ENCODE results near the gene KCNJ11. TPM values are rescaled to one million over a fixed set of nuclear protein-coding genes. Genes with fewer than 3 reads are reported as not detected.

KCNJ11 gene
- total and polyA plus RNA-seq, 8 donors, result 1.5 to 22.9 (median 7.2) TPM; not detected in 1

DNA sequence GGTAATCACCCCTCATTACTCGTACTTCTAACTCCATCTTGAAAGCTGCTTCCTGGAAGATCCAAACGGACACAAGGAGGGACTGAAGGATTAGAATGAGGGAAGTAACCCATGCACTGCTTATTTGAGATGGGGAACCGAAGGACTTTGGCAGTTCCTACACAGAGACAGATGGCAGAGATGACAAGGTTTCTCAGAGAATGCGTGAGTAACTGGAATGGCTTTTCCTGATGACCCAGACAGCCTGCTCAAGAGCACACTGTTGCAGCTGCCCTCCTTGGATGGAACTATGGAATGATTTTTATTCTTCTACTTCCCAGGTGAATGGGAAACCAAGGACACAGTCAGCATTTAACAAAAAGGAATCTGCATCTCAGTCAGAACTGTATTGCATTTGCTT is 7.3 kb downstream of the KCNJ11 start:
- H3K27me3 ChIP-seq, result no peaks in the 10 kb centered on the region
- H3K9me3 ChIP-seq, result no peaks in the 10 kb centered on the region
- TF ChIP-seq CTCF (IDR thresholded peaks at IDR 0.05) (no peak), POLR2A (IDR thresholded peaks at IDR 0.05) (no peak), EP300 (IDR thresholded peaks at IDR 0.05) (no peak), POLR2AphosphoS5 (IDR thresholded peaks at IDR 0.05) (no peak)
- DNase-seq, result no peak
- H3K4me1 ChIP-seq, result peaks cover 0 to 9% (median under 1%) of the 10 kb centered on the region in 4 donors
- H3K36me3 ChIP-seq, result peaks cover 0 to 16% (median 12%) of the 10 kb centered on the region in 4 donors
- no peak overlapping the region for H3K4me3 ChIP-seq
- intact Hi-C loops (cut with DNase I; ENCODE audit: low total_unique reads), result no loop called here
- 73 to 86% (median 82%) methylated on average over 4 of the region's 4 CpGs for WGBS, 5 donors
- no peak overlapping the region for H3K27ac ChIP-seq

GRCh38 chr11:17379383-17380180 is 8.9 kb downstream of the KCNJ11 start:
- TF ChIP-seq POLR2AphosphoS5 (IDR thresholded peaks at IDR 0.05) (no peak), EP300 (IDR thresholded peaks at IDR 0.05) (no peak), CTCF (IDR thresholded peaks at IDR 0.05) (no peak), POLR2A (IDR thresholded peaks at IDR 0.05) (no peak)
- whole genome bisulfite sequencing, 5 donors, result 82 to 88% (median 85%) methylated on average over 7 of the region's 7 CpGs
- Histone ChIP-seq H3K36me3 (peaks cover 0 to 31% (median 15%) of the 10 kb centered on the region in 4 donors), H3K9me3 (peaks cover 0 to under 1% (median 0%) of the 10 kb centered on the region in 4 donors), H3K4me3 (no peak overlapping the region), H3K4me1 (no peaks in the 10 kb centered on the region), H3K27ac (no peak overlapping the region), H3K27me3 (no peaks in the 10 kb centered on the region)
- no peak for DNase-seq
- intact Hi-C loops (cut with DNase I; ENCODE audit: low total_unique reads), result no loop called here

DNA sequence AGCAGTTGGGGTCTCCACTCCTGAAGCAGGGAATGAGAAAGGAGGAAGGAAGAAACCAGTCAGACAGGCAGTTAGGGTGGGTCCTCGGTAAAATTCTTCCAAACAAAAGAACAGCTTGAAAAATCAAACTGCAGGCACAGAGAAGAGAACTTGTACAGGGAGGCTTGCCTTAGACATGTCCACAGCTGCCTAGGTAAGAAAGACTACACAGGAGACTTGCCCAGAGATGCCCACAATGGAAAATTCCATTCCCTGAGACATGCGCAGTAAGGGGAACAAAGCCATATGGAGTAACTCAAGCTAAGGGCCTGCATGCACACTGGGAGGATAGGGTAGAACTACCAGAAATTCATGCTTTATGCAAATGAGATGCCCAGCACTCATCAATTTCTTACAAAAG is 9.8 kb downstream of the KCNJ11 start:
- no peak overlapping the region for H3K27ac ChIP-seq
- no peaks in the 10 kb centered on the region for H3K4me1 ChIP-seq
- peaks cover 0 to 40% (median 22%) of the 10 kb centered on the region in 4 donors for H3K36me3 ChIP-seq
- H3K27me3 ChIP-seq, result no peaks in the 10 kb centered on the region
- DNase-seq, result no peak
- intact Hi-C loops (cut with DNase I; ENCODE audit: low total_unique reads), result no loop called here
- no peak overlapping the region for H3K4me3 ChIP-seq
- TF ChIP-seq POLR2AphosphoS5 (IDR thresholded peaks at IDR 0.05) (no peak), POLR2A (IDR thresholded peaks at IDR 0.05) (no peak), EP300 (IDR thresholded peaks at IDR 0.05) (no peak)
- WGBS, 5 donors, result 65 to 80% (median 71%) methylated on average over 2 of the region's 2 CpGs
- H3K9me3 ChIP-seq, result peaks cover 0 to 9% (median 6%) of the 10 kb centered on the region in 4 donors

GRCh38 chr11:17376493-17376892 is 12.0 kb downstream of the KCNJ11 start:
- Histone ChIP-seq H3K27ac (no peak overlapping the region), H3K4me3 (no peak overlapping the region), H3K4me1 (no peaks in the 10 kb centered on the region), H3K9me3 (peaks cover 9 to 31% (median 28%) of the 10 kb centered on the region in 4 donors), H3K27me3 (no peaks in the 10 kb centered on the region), H3K36me3 (peaks cover 17 to 62% (median 43%) of the 10 kb centered on the region in 4 donors)
- no peak for TF ChIP-seq EP300 (IDR thresholded peaks at IDR 0.05)
- DNase-seq, result no peak
- 66 to 79% (median 75%) methylated on average over 3 of the region's 3 CpGs for WGBS, 5 donors
- intact Hi-C loops (cut with DNase I; ENCODE audit: low total_unique reads), result no loop called here

DNA sequence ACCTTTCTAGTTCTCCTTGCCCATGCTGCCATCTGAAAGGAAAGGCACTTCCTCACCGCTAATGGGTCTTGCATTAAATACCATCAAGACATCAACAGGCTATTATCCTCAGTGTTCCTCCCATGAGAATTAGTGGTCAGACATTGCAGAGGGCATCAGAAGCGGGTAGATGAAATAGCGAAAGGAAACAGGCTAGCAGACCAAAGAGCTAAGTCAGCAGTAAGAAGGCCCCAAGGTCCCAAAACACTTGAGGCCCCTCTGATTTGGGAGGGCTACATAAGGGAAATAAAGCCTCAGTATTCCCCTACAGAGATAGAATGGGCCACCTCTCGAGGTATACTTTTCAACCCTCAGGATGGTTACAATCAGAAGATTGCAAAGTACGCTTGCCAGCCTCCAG is 12.9 kb downstream of the KCNJ11 start:
- Histone ChIP-seq H3K4me3 (no peak overlapping the region), H3K27me3 (no peaks in the 10 kb centered on the region), H3K27ac (no peak overlapping the region), H3K4me1 (no peaks in the 10 kb centered on the region), H3K9me3 (peaks cover 15 to 40% (median 37%) of the 10 kb centered on the region in 4 donors), H3K36me3 (peaks cover 19 to 71% (median 53%) of the 10 kb centered on the region in 4 donors)
- no peak for DNase-seq
- TF ChIP-seq EP300 (IDR thresholded peaks at IDR 0.05) (no peak), CTCF (IDR thresholded peaks at IDR 0.05) (no peak), POLR2A (IDR thresholded peaks at IDR 0.05) (no peak), POLR2AphosphoS5 (IDR thresholded peaks at IDR 0.05) (no peak)
- intact Hi-C loops (cut with DNase I; ENCODE audit: low total_unique reads), result no loop called here
- 90 to 99% (median 92%) methylated on average over 5 of the region's 5 CpGs for WGBS, 5 donors
